CD4-positive, alpha-beta T cell (primary cell): ENCODE measurements around the gene ZC3H14. TPM values are rescaled to one million over a fixed set of nuclear protein-coding genes. Genes with fewer than 3 reads are reported as not detected.

ENCODE experiments used
- ATAC-seq: fragments of 200-7000 bp; cut with Tn5 transposase; one replicate; pipeline ENCODE4 v1.10.0; 2022; ENCODE audit warnings: mild to moderate bottlenecking; ENCODE audit not compliant: poor library complexity
- CTCF ChIA-PET: fragments of 350-600 bp; sonication (Branson Sonifier 250); formaldehyde crosslinking; loops from one replicate; lab custom pipeline; 2021; ENCODE audit warnings: antibody characterized with exemption, inconsistent platforms; lab: Charles Lee
- POLR2A ChIA-PET: fragments of 350-600 bp; sonication (Branson Sonifier 250); formaldehyde crosslinking; loops from one replicate; lab custom pipeline; 2021; ENCODE audit warnings: antibody characterized with exemption, inconsistent platforms; lab: Charles Lee
- DNase-seq, 14 experiments: peaks; one replicate each; pipeline ENCODE4 v3.0.0-alpha.2; 2013 to 2020; ENCODE audit warnings: mixed read lengths in 2 of 14
- H3K27ac ChIP-seq, 2 donors: one replicate each; pipeline versions ENCODE4 v1.5.1 to v1.7.0; 2013; ENCODE audit warnings: low read length in 2 of 2, low read depth in 1 of 2, mild to moderate bottlenecking in 1 of 2
- H3K27me3 ChIP-seq, 2 experiments: 1 replicate in 1 of 2; 2 replicates in 1 of 2; pipeline versions ENCODE4 v1.6.1 to v1.7.0; 2013; ENCODE audit warnings: low read length in 2 of 2, control low read depth in 1 of 2, mild to moderate bottlenecking in 1 of 2, moderate library complexity in 1 of 2; ENCODE audit not compliant: insufficient read depth in 2 of 2, control insufficient read depth in 1 of 2
- H3K36me3 ChIP-seq: one replicate; pipeline ENCODE4 v1.6.1; 2013; ENCODE audit warnings: low read length, control low read depth; ENCODE audit not compliant: insufficient read depth
- H3K4me1 ChIP-seq: one replicate; pipeline ENCODE4 v1.6.1; 2013; ENCODE audit warnings: low read length, control low read depth; ENCODE audit not compliant: insufficient read depth
- H3K4me3 ChIP-seq: one replicate; pipeline ENCODE4 v1.5.1; 2013; ENCODE audit warnings: mild to moderate bottlenecking, low read length, moderate library complexity
- H3K9me3 ChIP-seq, 2 experiments: 1 replicate in 1 of 2; 2 replicates in 1 of 2; pipeline versions ENCODE4 v1.6.1 to v1.7.0; 2013; ENCODE audit warnings: low read length in 2 of 2, mild to moderate bottlenecking in 2 of 2, control low read depth in 1 of 2, moderate library complexity in 1 of 2; ENCODE audit not compliant: control insufficient read depth in 1 of 2, insufficient read depth in 1 of 2
- H3K27ac Mint-ChIP-seq: one replicate; pipeline ENCODE4 v1.8.0; 2020; ENCODE audit warnings: mixed read lengths
- H3K27me3 Mint-ChIP-seq: one replicate; pipeline ENCODE4 v1.8.0; 2021; ENCODE audit warnings: mixed read lengths
- H3K36me3 Mint-ChIP-seq: one replicate; pipeline ENCODE4 v1.8.0; 2021; ENCODE audit warnings: low read depth, mixed read lengths
- H3K4me1 Mint-ChIP-seq: one replicate; pipeline ENCODE4 v1.8.0; 2021; ENCODE audit warnings: low read depth, mixed read lengths
- H3K4me3 Mint-ChIP-seq: one replicate; pipeline ENCODE4 v1.8.0; 2020; ENCODE audit warnings: mild to moderate bottlenecking, mixed read lengths
- H3K9me3 Mint-ChIP-seq: one replicate; pipeline ENCODE4 v1.8.0; 2020; ENCODE audit warnings: mixed read lengths
- CTCF ChIP-seq: fragments of 200-600 bp; IDR thresholded peaks from one replicate; pipeline ENCODE4 v1.8.0; 2022; ENCODE audit warnings: antibody characterized with exemption, mild to moderate bottlenecking
- intact Hi-C, 2 experiments: fragments of 100-400 bp; cut with DNase I in 1 of 2; cut with micrococcal nuclease in 1 of 2; formaldehyde crosslinking; loops; one replicate each; pipeline versions ENCODE4 v1.15.1 to v1.9.0; 2023 to 2025; cut with DNase I, micrococcal nuclease
- total RNA-seq, 174 experiments: library from RNA in 2 of 174; stranded (reverse) in 2 of 174; gene quantifications; one replicate each; pipeline ENCODE4 v1.2.3 and lab custom pipeline; 2021 to 2026

Gene ZC3H14
- total RNA-seq, 2 experiments from 2014 or later: 36.5 to 40.2 TPM

- no peak overlapping the region for H3K4me3 Mint-ChIP-seq
- intact Hi-C loops: no loop called here
- Histone ChIP-seq H3K27ac (no peak overlapping the region), H3K4me3 (no peak overlapping the region), H3K4me1 (no peaks in the 10 kb centered on the region), H3K27me3 (no peaks in the 10 kb centered on the region), H3K36me3 (no peaks in the 10 kb centered on the region), H3K9me3 (no peaks in the 10 kb centered on the region)
- ChIA-PET CTCF (no interaction called here), POLR2A (no interaction called here)
- no peaks in the 10 kb centered on the region for H3K27me3 Mint-ChIP-seq
- peaks cover 41% of the 10 kb centered on the region for H3K36me3 Mint-ChIP-seq
- H3K9me3 Mint-ChIP-seq: no peaks in the 10 kb centered on the region
- peaks cover 2% of the 10 kb centered on the region for H3K4me1 Mint-ChIP-seq
- H3K27ac Mint-ChIP-seq: no peak overlapping the region
- ATAC-seq (no peak), DNase-seq (no peak)
- no peak for TF ChIP-seq CTCF
These were observed 55.6 kb downstream of the ZC3H14 start for GRCh38 chr14:88618476-88618875.

GRCh38 chr14:88621100-88621499 is 58.3 kb downstream of the ZC3H14 start:
- no peaks in the 10 kb centered on the region for H3K4me1 ChIP-seq
- no peak overlapping the region for H3K4me3 ChIP-seq
- POLR2A ChIA-PET: interaction anchor here (0.6 kb wide), 1 partner anchor 9 kb away, joined by 3 read pairs; no protein-coding TSS in a partner anchor
- H3K36me3 ChIP-seq: no peaks in the 10 kb centered on the region
- Mint-ChIP-seq H3K27ac (no peak overlapping the region), H3K4me1 (no peaks in the 10 kb centered on the region), H3K36me3 (peaks cover 39% of the 10 kb centered on the region), H3K27me3 (no peaks in the 10 kb centered on the region), H3K4me3 (no peak overlapping the region), H3K9me3 (no peaks in the 10 kb centered on the region)
- ATAC-seq (no peak), DNase-seq (no peak)
- intact Hi-C loops: no loop called here
- CTCF ChIA-PET: no interaction called here
- H3K27me3 ChIP-seq: no peaks in the 10 kb centered on the region
- H3K27ac ChIP-seq: no peak overlapping the region
- no peaks in the 10 kb centered on the region for H3K9me3 ChIP-seq
- TF ChIP-seq CTCF: no peak

GRCh38 chr14:88625671-88626070 is 62.8 kb downstream of the ZC3H14 start:
- no peaks in the 10 kb centered on the region for H3K27me3 ChIP-seq
- H3K27me3 Mint-ChIP-seq: no peaks in the 10 kb centered on the region
- H3K4me3 Mint-ChIP-seq: no peak overlapping the region
- H3K9me3 ChIP-seq: no peaks in the 10 kb centered on the region
- H3K36me3 Mint-ChIP-seq: peaks cover 38% of the 10 kb centered on the region
- H3K4me1 ChIP-seq: no peaks in the 10 kb centered on the region
- ATAC-seq (no peak), DNase-seq (no peak)
- peaks cover 2% of the 10 kb centered on the region for H3K36me3 ChIP-seq
- intact Hi-C loops: no loop called here
- no peaks in the 10 kb centered on the region for H3K4me1 Mint-ChIP-seq
- H3K9me3 Mint-ChIP-seq: no peaks in the 10 kb centered on the region
- ChIA-PET POLR2A (no interaction called here), CTCF (no interaction called here)
- H3K27ac Mint-ChIP-seq: no peak overlapping the region
- H3K4me3 ChIP-seq: no peak overlapping the region
- no peak for TF ChIP-seq CTCF
- H3K27ac ChIP-seq: no peak overlapping the region
